Activated CD4-positive, alpha-beta T cell treated with anti-CD3 and anti-CD28 coated beads, Interleukin-10, Interleukin-2, amounts not matched to agents 100 ng/mL and 50 ng/mL, durations not matched to agents 16 hours and 8 hours (primary cell): Measurements from ENCODE around the gene MED27.
"Not testable (repeated sequence)": the region's sequence is repeated elsewhere in the genome, so short reads cannot be mapped to it uniquely, and the experiment has no call there.

ENCODE experiments used
- DNase-seq: peaks from one replicate; pipeline ENCODE4 v3.0.0-alpha.2; 2020

Gene MED27

DNA sequence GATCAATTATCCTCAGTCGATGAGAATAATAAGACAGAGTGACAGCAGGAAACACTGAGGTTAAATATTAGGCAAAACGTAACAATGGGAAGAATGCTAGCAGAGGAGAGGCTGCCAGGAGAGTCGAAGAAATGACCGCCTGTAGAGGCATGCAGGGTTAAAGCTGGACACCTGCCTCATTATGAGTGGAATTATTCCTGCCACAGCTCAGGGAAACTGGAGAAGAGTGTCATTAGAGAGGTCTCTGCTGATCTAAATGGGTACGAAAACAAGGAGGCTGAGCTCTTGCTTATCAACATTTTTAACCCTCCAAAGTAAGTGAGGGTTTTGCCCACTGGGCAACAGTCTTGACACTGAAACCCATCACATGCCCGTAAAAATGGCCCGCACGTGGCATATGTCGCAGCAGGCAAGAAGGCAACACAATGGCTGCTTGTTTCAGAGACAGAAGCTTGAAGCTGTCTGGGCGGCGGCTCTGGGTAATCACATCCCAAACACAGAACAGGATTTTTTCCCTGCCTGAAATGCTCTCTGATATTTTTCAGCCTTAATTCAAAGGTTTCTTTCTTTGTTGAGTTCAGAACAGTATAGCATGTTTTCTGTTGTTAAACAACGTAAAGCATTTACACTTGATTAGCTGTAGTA, 118.7 kb downstream of the MED27 start:
- DNase-seq, result no peak

DNA sequence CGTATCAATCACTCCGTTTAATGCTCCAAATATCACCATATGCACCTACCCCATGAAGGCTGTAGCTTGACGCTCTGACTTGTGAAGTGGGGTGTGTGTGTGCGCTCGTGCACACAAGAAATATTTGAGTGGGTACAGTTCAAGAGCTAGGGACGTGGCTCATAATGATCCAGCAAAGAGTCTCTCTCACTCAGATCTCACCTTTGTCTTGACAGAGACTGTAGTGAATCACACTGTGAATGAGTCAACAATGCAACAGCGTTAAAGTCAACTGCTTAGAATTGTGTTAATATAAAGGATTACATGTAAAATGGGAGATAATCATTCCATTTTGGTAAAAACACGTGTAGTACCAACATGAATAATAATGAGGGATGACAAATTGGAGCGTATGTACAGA, 119.4 kb downstream of the MED27 start:
- peak; percentile 7 for DNase-seq

GRCh38 chr9:131959887-131960286, 119.8 kb downstream of the MED27 start:
- no peak for DNase-seq

DNA sequence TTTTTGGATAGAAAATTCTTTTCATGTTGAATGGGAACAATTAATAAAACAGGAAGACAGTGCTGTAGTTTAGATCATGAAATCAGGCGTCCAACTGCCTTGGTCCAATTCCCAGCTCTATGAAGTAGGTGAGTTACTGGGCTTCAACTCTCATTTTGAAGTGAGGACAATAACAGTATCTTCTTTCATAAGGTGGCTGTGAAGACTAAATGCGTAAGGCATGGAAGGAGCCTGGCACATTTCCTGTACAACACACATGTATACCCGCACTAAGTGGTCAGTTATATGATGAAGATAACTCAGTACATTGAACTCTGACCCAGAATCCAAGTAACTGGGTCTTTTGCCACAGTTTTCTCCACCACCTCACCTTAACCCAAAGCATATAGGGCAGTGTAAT, 120.6 kb downstream of the MED27 start:
- no peak for DNase-seq

DNA sequence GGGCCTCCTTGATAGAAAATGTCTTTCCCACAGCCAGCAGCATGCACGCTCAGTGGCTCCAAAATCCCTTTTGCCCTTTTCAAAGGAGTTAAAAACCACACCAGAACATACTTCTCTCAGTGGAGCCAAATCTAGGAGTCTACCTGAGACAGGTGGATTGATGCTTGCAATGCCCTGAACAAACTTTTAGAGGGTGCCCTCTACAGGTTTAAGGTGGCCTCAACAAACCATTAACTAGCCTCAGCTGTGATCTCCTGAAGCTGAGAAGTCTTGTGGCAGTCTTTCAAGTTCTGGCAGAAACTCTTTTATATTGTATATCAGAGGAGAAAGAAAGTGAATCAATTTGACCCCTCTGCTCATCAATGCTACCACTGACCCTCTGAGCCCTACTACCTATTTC, 125.4 kb downstream of the MED27 start:
- no peak for DNase-seq

DNA sequence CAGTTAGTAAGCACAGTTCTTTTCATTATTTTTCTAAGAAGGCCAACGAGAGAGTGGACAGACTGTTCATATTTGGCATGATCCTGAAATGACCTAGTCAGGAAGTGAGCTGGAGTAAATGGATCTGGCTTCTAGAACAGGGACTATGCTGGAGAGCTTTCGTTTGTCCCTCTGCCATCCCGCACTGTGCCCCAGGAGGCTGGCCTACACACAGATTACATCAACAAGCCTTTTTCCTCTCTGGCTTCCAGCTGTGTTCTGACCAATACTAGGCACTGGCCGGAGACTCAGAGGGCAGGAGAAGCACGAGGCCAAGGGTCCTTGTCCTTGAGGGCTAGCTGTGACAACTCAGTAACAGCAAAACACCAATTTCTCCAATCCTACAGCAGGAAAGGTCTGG, 127.8 kb downstream of the MED27 start:
- no peak for DNase-seq

- no peak for DNase-seq
These were observed 128.5 kb downstream of the MED27 start for GRCh38 chr9:131951155-131951554.

- peak; percentile 41 for DNase-seq
These were observed 129.2 kb downstream of the MED27 start for GRCh38 chr9:131950487-131950886.

GRCh38 chr9:131946180-131946579, 133.5 kb downstream of the MED27 start:
- DNase-seq, result no peak

GRCh38 chr9:131943351-131943841, 136.3 kb downstream of the MED27 start:
- no peak for DNase-seq

- no peak for DNase-seq
These were observed 137.4 kb downstream of the MED27 start for GRCh38 chr9:131942146-131942720.

GRCh38 chr9:131937451-131937850, 142.2 kb downstream of the MED27 start:
- no peak for DNase-seq

DNA sequence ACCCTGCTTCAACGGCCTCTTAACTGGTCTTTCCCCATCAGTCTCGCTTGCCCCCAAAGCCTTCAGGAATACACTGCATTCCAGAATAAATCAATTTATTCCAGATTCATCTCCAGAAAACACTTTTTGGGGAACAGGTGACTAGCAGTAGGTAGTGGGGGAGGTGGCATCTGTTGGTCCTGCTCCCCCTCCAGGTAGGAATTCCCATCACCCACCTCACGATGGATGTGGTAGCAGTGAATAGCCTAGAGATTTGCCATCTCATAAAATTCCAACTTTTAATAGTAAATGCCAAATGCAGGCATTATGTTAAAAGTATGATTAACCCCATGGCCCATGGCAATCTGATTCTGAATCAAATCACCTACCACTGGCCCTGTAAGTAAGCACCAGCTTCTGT, 142.7 kb downstream of the MED27 start:
- DNase-seq, result no peak

DNA sequence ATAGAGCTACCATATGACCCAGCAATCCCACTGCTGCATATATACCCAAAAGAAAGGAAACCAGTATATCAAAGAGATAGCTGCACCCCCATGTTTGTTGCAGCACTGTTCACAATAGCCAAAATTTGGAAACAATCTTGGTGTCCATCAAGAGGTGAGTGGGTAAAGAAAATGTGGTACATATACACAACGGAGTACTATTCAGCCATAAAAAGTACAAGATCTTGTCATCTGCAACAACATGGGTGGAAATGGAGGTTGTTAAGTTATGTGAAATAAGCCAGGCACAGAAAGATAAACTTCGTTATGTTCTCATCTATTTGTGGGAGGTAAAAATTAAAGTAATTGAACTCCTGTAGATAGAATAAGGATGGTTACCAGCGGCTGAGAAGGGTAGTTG, 145.0 kb downstream of the MED27 start:
- no peak for DNase-seq

- no peak for DNase-seq
These were observed 152.6 kb downstream of the MED27 start for GRCh38 chr9:131927091-131927490.

- DNase-seq, result no peak
These were observed 153.2 kb downstream of the MED27 start for GRCh38 chr9:131926360-131926922.

GRCh38 chr9:131925677-131926177, 153.9 kb downstream of the MED27 start:
- DNase-seq, result no peak

GRCh38 chr9:131923766-131924165, 155.9 kb downstream of the MED27 start:
- no peak for DNase-seq

- DNase-seq, result peak; percentile 24
These were observed 156.5 kb downstream of the MED27 start for GRCh38 chr9:131923132-131923671.

DNA sequence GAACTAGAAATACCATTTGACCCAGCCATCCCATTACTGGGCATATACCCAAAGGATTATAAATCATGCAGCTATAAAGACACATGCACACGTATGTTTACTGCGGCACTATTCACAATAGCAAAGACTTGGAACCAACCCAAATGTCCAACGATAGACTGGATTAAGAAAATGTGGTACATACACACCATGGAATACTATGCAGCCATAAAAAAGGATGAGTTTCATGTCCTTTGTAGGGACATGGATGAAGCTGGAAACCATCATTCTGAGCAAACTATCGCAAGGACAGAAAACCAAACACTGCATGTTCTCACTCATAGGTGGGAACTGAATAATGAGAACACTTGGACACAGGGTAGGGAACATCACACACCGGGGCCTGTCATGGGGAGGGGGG, 158.0 kb downstream of the MED27 start:
- not testable (repeated sequence) for DNase-seq

DNA sequence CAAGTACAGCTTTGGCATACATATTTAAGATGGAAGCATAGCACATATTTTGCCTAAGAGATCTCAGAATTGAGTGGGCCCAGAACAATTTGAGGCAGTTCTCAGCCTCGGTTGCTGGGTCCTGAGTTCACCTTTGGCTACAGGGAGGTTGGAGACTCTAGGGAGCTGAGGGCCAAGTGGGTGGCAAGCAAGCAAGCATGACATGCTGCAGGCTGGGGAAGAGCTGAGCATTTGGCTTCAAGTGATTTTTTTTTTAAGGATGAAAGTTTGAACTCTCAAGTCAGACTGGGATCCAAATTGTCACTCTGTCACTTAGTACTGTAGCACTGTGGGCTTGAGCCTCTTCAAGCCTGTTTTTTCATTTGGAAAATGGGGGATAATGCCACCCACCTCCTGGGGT, 160.5 kb downstream of the MED27 start:
- no peak for DNase-seq

GRCh38 chr9:131918481-131918880, 161.2 kb downstream of the MED27 start:
- no peak for DNase-seq

GRCh38 chr9:131917009-131917408, 162.7 kb downstream of the MED27 start:
- no peak for DNase-seq

- no peak for DNase-seq
These were observed 164.5 kb downstream of the MED27 start for GRCh38 chr9:131915181-131915580.
